ENCODE data around the gene WDR77.

WDR77 gene

GRCh38 chr1:111467865-111468716 lies 19.0 kb upstream of the WDR77 start:
- no peaks in the 10 kb centered on the region for H3K9me2 ChIP-seq (ENCODE audit: low read depth, low read length)
- peak overlapping the region; percentile 5 for H3K27ac ChIP-seq (ENCODE audit: low read depth, low read length, poor library complexity, severe bottlenecking)
- H3K79me2 ChIP-seq (ENCODE audit: insufficient read depth, low read length) = no peaks in the 10 kb centered on the region
- H3K9me3 ChIP-seq (ENCODE audit: low read length) = no peaks in the 10 kb centered on the region
- H3F3A ChIP-seq (ENCODE audit: insufficient read depth, low read length) = no peaks in the 10 kb centered on the region
- TF ChIP-seq CTCF (IDR thresholded peaks at IDR 0.05; ENCODE audit: low read length) = peak; percentile 31; the same call in 1 of the 2 replicates
- no peak for TF ChIP-seq EZH2 (IDR thresholded peaks at IDR 0.05; ENCODE audit: borderline replicate concordance, low read length)
- no peak overlapping the region for H2AFZ ChIP-seq (ENCODE audit: low read length)
- H3K9ac ChIP-seq (ENCODE audit: low read length) = no peak overlapping the region
- H3K4me2 ChIP-seq (ENCODE audit: low read length) = no peak overlapping the region
- H3K4me1 ChIP-seq (ENCODE audit: insufficient read depth, low read length, severe bottlenecking) = peaks cover 15% of the 10 kb centered on the region
- H3K4me3 ChIP-seq (ENCODE audit: low read depth, low read length, poor library complexity, severe bottlenecking) = no peak overlapping the region
- no peaks in the 10 kb centered on the region for H3K27me3 ChIP-seq (ENCODE audit: insufficient read depth, low read length)
- no peaks in the 10 kb centered on the region for H4K20me1 ChIP-seq (ENCODE audit: insufficient read depth, low read length)
- peaks cover 31% of the 10 kb centered on the region for H3K36me3 ChIP-seq (ENCODE audit: insufficient read depth, low read length)

- Histone ChIP-seq H3K79me2 (ENCODE audit: insufficient read depth, low read length) (no peaks in the 10 kb centered on the region), H4K20me1 (ENCODE audit: insufficient read depth, low read length) (no peaks in the 10 kb centered on the region), H2AFZ (ENCODE audit: low read length) (no peak overlapping the region), H3K27me3 (ENCODE audit: insufficient read depth, low read length) (no peaks in the 10 kb centered on the region), H3K9me2 (ENCODE audit: low read depth, low read length) (no peaks in the 10 kb centered on the region), H3K9ac (ENCODE audit: low read length) (no peak overlapping the region), H3K4me2 (ENCODE audit: low read length) (no peak overlapping the region), H3K4me3 (ENCODE audit: low read depth, low read length, poor library complexity, severe bottlenecking) (no peak overlapping the region), H3K9me3 (ENCODE audit: low read length) (no peaks in the 10 kb centered on the region), H3K36me3 (ENCODE audit: insufficient read depth, low read length) (peaks cover 47% of the 10 kb centered on the region), H3K27ac (ENCODE audit: low read depth, low read length, poor library complexity, severe bottlenecking) (no peak overlapping the region), H3F3A (ENCODE audit: insufficient read depth, low read length) (no peaks in the 10 kb centered on the region), H3K4me1 (ENCODE audit: insufficient read depth, low read length, severe bottlenecking) (peaks cover 14% of the 10 kb centered on the region)
- no peak for TF ChIP-seq CTCF (IDR thresholded peaks at IDR 0.05; ENCODE audit: low read length)
- TF ChIP-seq EZH2 (IDR thresholded peaks at IDR 0.05; ENCODE audit: borderline replicate concordance, low read length) = no peak
Observed at GRCh38 chr1:111466480-111466879, 17.4 kb upstream of the WDR77 start.

GRCh38 chr1:111465754-111466153 lies 16.7 kb upstream of the WDR77 start:
- Histone ChIP-seq H3K9me3 (ENCODE audit: low read length) (no peaks in the 10 kb centered on the region), H3K4me2 (ENCODE audit: low read length) (no peak overlapping the region), H3K4me1 (ENCODE audit: insufficient read depth, low read length, severe bottlenecking) (peaks cover 7% of the 10 kb centered on the region), H3K27me3 (ENCODE audit: insufficient read depth, low read length) (no peaks in the 10 kb centered on the region), H3K36me3 (ENCODE audit: insufficient read depth, low read length) (peaks cover 55% of the 10 kb centered on the region), H3K9ac (ENCODE audit: low read length) (no peak overlapping the region), H2AFZ (ENCODE audit: low read length) (no peak overlapping the region), H3K27ac (ENCODE audit: low read depth, low read length, poor library complexity, severe bottlenecking) (no peak overlapping the region), H3K79me2 (ENCODE audit: insufficient read depth, low read length) (no peaks in the 10 kb centered on the region), H3F3A (ENCODE audit: insufficient read depth, low read length) (no peaks in the 10 kb centered on the region), H3K9me2 (ENCODE audit: low read depth, low read length) (no peaks in the 10 kb centered on the region), H4K20me1 (ENCODE audit: insufficient read depth, low read length) (no peaks in the 10 kb centered on the region), H3K4me3 (ENCODE audit: low read depth, low read length, poor library complexity, severe bottlenecking) (no peak overlapping the region)
- TF ChIP-seq EZH2 (IDR thresholded peaks at IDR 0.05; ENCODE audit: borderline replicate concordance, low read length) (no peak), CTCF (IDR thresholded peaks at IDR 0.05; ENCODE audit: low read length) (no peak)
